Measurements from ENCODE around the gene GTF2A1.

The GTF2A1 gene

DNA sequence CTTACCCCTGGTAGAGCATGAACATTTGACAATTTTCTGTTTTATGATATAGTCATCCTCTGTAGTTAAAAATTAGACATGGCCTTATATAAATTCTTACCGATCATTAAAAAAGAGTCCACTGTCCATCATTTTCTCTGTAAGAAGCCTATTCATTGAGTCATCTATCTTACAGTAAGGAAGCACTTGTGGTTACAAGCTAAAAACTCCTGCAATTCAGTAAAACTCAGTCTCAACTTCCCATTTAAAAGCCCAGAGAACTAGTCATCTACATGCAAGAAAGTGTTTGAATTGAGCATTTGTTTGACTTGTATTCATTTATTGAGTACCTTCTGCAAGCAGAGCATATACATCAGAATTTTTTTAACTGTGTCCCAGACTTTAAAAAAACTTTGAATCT, 63.3 kb downstream of the GTF2A1 start:
- DNase-seq (ENCODE audit: insufficient read length, low spot score): no peak
- no peak for TF ChIP-seq POLR2A (IDR thresholded peaks at IDR 0.05; ENCODE audit: low read depth, low read length)
- FAIRE-seq: no peak

DNA sequence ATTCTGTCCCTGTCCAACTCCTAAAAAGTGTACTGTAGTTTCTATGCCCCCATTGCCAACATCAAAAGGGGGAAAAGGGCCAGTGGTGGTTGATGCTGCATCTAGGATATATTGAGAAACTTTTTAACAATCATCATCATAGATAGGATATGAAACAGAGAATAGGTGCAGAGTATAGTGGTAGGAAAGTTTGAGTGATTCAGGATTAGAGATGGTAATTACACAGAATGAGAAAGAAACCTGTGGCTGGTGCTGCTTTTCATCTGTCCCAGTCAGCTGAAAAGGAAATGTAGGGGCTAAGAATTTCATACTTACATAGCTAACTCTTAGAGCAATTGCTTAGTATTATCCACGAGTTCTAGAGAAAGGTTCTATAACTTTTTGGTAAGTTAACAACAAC, 67.6 kb downstream of the GTF2A1 start:
- FAIRE-seq (no peak), DNase-seq (ENCODE audit: insufficient read length, low spot score) (no peak)
- TF ChIP-seq POLR2A (IDR thresholded peaks at IDR 0.05; ENCODE audit: low read depth, low read length): no peak

DNA sequence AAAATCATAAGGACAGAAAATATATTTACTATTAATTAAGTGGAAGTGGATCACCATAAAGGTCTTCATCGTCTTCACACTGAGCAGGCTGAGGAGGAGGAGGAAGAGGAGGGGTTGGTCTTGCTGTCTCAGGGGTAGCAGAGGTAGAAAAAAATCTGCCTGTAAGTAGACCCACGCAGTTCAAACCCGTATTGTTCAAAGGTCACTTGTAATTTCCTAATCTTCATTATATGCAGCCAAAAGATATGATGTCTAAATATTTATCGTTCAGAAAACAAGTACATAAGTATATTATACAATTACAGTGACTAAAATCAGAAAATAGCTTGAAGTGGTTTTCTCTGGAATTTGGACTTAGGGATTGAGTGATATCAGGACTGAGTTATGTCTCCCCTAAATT, 72.1 kb downstream of the GTF2A1 start:
- DNase-seq (ENCODE audit: insufficient read length, low spot score): no peak
- FAIRE-seq: no peak
- TF ChIP-seq POLR2A (IDR thresholded peaks at IDR 0.05; ENCODE audit: low read depth, low read length): no peak

DNA sequence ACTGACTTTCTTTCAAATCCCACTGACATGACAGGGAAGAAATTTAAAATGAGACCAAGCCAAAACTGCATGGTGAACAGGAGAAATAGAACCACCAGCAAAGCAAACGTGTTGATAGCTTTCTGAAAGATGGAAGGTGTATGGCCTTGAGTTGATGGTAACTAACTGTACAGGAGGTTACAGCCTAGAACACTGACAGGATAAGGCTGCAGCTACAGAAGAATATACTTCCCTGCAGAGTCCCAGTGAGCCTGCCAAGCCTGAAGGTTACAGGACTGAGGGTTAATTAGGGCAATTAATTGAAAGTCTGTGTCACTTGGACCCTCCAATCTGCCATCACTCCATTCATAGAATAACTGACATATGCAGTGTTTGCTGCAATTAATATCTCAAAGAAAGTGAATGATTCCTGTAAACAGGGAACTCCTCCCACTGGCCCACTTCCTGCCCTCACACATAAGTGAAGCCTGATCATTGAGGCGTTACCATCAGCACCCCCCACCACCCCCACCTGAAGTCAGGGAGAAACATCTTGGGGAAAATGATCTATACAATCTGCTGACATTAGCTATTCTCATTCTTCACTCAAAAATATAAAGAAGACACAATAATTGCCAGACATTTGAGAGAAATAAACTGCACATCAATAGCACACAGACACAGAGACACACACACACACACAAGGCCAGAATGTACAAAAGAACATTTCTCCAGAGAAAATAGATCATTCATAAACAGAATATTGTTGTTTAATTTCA, 73.4 kb downstream of the GTF2A1 start:
- no peak for FAIRE-seq
- no peak for TF ChIP-seq POLR2A (IDR thresholded peaks at IDR 0.05; ENCODE audit: low read depth, low read length)
- no peak for DNase-seq (ENCODE audit: insufficient read length, low spot score)

DNA sequence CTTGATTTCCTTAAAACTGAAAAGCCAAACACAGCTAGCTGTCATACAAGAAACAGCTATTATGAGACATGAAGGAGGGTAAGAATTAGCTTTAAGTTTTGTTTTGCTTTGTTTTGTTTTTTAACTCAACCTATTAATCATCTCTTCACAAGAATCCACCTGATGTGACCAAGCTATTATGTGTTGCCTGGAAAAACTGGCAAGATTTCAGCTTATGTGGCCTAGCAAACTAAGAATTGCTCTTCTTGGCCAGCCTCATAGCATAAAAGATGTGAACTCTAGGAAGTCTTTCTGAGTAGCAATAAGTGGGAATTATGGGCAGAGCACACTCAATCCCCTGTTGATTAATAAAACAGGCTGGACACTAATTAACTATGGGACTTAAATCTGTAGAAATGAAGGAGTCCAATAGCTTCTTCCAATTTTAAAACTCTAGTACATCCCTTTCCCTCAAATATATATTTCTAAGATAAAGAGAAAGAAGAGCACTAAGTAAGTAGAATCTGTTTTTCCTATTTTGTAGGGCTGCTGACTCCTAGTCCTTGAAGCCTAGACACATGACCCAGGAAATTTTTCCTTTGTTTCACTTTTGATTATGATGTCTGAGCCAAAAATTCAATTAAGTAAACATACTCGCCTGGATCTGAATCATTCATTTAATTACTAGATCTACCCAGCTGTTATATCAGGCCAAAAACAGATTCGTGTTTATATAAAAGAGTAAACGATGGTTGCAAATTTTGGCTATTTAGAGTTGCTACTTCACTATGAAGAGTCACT, 75.7 kb downstream of the GTF2A1 start:
- FAIRE-seq: no peak
- no peak for DNase-seq (ENCODE audit: insufficient read length, low spot score)
- TF ChIP-seq POLR2A (IDR thresholded peaks at IDR 0.05; ENCODE audit: low read depth, low read length): no peak

DNA sequence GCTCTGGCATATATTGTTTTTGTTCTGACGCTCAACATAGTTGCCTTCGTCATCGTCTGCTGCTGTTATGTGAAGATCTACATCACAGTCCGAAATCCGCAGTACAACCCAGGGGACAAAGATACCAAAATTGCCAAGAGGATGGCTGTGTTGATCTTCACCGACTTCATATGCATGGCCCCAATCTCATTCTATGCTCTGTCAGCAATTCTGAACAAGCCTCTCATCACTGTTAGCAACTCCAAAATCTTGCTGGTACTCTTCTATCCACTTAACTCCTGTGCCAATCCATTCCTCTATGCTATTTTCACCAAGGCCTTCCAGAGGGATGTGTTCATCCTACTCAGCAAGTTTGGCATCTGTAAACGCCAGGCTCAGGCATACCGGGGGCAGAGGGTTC, 77.0 kb downstream of the GTF2A1 start:
- no peak for DNase-seq (ENCODE audit: insufficient read length, low spot score)
- FAIRE-seq: no peak
- no peak for TF ChIP-seq POLR2A (IDR thresholded peaks at IDR 0.05; ENCODE audit: low read depth, low read length)

DNA sequence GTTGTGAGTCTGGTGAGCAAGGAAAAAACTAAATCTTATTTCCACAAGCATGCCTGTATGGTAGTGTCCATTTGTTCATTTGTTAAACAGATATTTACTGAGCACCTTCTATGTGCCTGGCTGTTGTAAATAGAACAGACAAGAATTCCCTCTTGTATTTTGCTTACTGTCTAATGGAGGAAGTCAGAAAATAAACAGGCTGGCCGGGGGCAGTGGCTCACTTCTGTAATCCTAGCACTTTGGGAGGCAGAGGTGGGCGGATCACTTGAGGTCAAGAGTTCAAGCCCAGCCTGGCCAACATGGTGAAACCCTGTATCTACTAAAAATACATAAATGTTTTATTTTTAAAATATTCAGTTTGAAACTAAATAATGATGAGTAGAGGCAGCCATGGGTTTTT, 79.3 kb downstream of the GTF2A1 start:
- no peak for FAIRE-seq
- DNase-seq (ENCODE audit: insufficient read length, low spot score): no peak
- TF ChIP-seq POLR2A (IDR thresholded peaks at IDR 0.05; ENCODE audit: low read depth, low read length): no peak

DNA sequence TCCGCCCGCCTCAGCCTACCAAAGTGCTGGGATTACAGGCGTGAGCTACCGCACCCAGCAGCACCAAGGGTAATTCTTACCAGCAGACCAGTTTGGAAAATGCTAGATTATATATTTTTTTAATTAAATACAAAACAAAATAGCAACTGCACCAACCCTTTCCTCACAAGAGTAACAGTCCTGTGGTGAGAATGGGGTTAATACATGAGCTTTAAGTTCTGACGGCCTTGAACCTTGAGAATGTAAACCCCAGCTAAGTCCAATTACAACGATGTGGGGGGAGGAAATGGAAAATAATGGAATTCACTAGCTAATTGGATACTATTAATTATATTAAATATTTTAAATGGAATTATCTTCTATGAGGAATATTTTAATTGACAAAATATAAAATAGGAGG, 82.3 kb downstream of the GTF2A1 start:
- no peak for DNase-seq (ENCODE audit: insufficient read length, low spot score)
- FAIRE-seq: no peak

DNA sequence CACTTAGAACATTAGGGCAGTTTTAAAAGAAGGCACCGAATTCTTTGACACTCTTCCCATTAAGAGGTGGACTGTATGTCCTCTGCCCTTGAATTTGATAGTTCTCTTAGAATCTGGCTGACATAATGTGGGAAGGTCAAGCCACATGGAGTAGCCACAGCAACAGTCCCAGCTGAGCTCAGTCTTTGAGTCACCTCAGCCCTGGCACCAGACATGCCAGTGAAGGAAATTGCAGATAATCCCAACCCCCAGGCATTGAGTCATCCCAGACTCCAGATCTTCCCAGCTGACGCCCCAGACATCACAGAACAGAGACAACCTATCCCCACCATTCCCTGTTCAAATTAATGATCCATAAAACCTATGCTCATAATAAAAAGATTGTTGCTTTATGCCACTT, 83.4 kb downstream of the GTF2A1 start:
- TF ChIP-seq POLR2A (IDR thresholded peaks at IDR 0.05; ENCODE audit: low read depth, low read length): no peak
- FAIRE-seq: peak; percentile 92
- peak; percentile 43 for DNase-seq (ENCODE audit: insufficient read length, low spot score)

More for the DNA sequence above, 82.3 kb downstream of the GTF2A1 start:
- TF ChIP-seq POLR2A (IDR thresholded peaks at IDR 0.05; ENCODE audit: low read depth, low read length): no peak

DNA sequence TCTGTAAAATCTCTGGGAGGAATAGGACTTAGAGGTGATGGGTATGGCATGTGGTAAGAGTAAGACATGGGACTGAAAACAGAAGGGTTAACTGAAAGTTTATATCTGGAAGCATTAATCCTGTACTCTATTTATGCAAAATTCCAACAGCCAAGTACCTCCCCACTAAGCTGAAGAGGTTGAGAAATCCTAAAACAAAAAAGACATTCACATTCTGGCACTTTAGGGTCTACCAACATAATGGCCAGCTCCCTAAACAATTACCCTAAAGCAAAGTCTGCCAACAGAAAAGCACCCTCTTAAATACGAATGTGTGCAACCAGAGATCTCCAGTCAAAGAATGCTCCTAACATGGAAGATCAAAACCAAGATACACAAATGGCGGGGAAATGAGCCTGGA, 87.4 kb downstream of the GTF2A1 start:
- FAIRE-seq: no peak
- no peak for DNase-seq (ENCODE audit: insufficient read length, low spot score)

DNA sequence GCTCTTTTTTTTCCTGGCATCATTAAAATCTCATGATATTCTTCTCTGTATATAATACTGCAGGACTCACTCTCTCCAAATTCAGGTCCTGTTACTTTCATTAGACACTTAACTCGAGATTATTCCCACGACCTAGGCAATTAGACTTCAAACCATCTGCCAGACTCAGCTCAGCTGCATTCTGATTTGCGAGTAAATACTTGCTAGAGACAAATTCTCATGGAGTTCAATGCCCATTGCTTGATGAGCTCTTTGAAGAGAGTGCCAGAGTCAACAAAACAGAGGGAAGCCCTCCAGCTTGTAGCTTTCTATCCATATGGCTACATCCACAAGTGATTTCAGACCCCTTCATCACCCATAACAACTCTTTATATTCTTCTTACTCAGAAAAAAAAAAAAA, 88.3 kb downstream of the GTF2A1 start:
- DNase-seq (ENCODE audit: insufficient read length, low spot score) (no peak), FAIRE-seq (no peak)
- no peak for TF ChIP-seq POLR2A (IDR thresholded peaks at IDR 0.05; ENCODE audit: low read depth, low read length)

More for the DNA sequence above, 87.4 kb downstream of the GTF2A1 start:
- no peak for TF ChIP-seq POLR2A (IDR thresholded peaks at IDR 0.05; ENCODE audit: low read depth, low read length)

DNA sequence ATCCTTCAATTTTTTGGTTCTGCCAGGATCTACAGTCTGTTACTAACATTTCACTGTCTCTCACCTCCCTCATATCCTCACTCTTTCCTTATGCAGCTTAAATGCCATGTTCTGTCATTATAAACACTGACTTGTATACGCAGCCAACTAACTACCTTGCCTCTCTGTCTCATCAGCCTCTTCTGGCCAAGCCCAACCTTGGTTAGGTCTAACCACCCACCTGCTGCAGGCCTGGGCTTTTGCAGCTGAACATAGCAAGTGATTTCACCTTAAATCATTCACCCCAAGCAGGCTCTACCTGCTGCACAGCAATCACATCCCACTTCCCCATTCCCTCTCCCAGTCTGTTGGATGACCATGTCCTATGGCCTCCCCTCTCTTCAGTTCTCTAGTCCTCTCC, 91.5 kb downstream of the GTF2A1 start:
- DNase-seq (ENCODE audit: insufficient read length, low spot score): no peak
- no peak for TF ChIP-seq POLR2A (IDR thresholded peaks at IDR 0.05; ENCODE audit: low read depth, low read length)
- FAIRE-seq: no peak

DNA sequence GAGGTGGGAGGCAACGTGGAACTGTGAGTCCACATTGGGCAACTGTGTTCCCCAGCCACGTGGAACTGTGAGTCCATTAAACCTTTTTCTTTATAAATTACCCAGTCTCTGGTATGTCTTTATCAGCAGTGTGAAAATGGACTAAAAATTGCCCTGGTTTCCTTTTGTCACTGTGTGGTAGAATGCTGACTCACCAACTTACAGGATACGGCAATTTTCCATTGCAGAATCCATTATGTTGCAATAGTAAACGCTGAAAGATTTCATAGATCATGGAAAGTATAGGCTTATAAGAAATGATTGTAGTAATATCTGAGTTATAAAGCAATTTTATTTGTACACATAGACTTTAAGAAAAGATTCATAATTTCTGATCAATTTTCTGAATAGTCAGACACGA, 93.0 kb downstream of the GTF2A1 start:
- DNase-seq (ENCODE audit: insufficient read length, low spot score): no peak
- no peak for TF ChIP-seq POLR2A (IDR thresholded peaks at IDR 0.05; ENCODE audit: low read depth, low read length)
- no peak for FAIRE-seq

DNA sequence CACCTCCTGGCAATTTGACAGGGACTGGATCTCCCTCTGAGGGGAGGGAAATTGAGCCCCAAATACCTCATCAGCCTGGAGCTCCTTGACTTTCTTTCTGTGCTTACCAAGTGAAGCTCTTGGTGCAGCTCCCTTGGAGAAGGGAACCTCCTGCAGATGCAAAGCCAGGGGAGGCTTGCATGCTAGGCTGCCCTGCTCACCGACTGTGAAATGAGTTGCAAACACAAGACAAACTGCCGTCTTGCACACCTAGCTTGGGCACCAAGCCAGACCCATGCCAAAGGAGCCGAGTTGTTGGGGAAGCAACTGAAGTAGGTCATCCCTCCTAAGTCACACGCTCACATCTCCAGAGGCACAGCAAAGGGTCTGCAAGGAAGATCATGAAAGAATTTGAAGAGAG, 95.2 kb downstream of the GTF2A1 start:
- no peak for DNase-seq (ENCODE audit: insufficient read length, low spot score)
- FAIRE-seq: no peak
- no peak for TF ChIP-seq POLR2A (IDR thresholded peaks at IDR 0.05; ENCODE audit: low read depth, low read length)
